B cell (primary cell): Measurements from ENCODE around the gene FBXL13. TPM values are rescaled to one million over a fixed set of nuclear protein-coding genes. Genes with fewer than 3 reads are reported as not detected.

Source experiments
- ATAC-seq: fragments of 200-7000 bp; cut with Tn5 transposase; one replicate; pipeline ENCODE4 v1.10.0; 2021; ENCODE audit warnings: low read depth, mild to moderate bottlenecking, moderate number of reproducible peaks, moderate library complexity
- CTCF ChIA-PET: fragments of 350-600 bp; sonication (Branson Sonifier 250); formaldehyde crosslinking; loops from one replicate; lab custom pipeline; 2021; ENCODE audit warnings: antibody characterized with exemption, inconsistent platforms; lab: Charles Lee
- POLR2A ChIA-PET: fragments of 350-600 bp; sonication (Branson Sonifier 250); formaldehyde crosslinking; loops from one replicate; lab custom pipeline; 2021; ENCODE audit warnings: antibody characterized with exemption; lab: Charles Lee
- DNase-seq: peaks from one replicate; pipeline ENCODE4 v3.0.0; 2013
- H2AFZ ChIP-seq: 2 replicates; pipeline ENCODE4 v1.6.1; 2012; ENCODE audit warnings: mild to moderate bottlenecking, low read depth, low read length; ENCODE audit not compliant: insufficient read depth, poor library complexity, severe bottlenecking
- H3K27ac ChIP-seq, 2 donors: 1 replicate in 1 of 2; 2 replicates in 1 of 2; pipeline ENCODE4 v1.5.1; 2012 to 2013; ENCODE audit warnings: low read length in 2 of 2, mild to moderate bottlenecking in 2 of 2, moderate library complexity in 1 of 2
- H3K27me3 ChIP-seq, 4 experiments: fragments of 200-600 bp in 1 of 4; sonication (generic) in 1 of 4; replicated peaks in 1 of 4; 1 replicate in 2 of 4; 2 replicates in 2 of 4; pipeline versions ENCODE4 v1.6.1 to v1.7.0; 2013 to 2016; ENCODE audit warnings: low read length in 3 of 4, mild to moderate bottlenecking in 2 of 4, mixed read lengths in 1 of 4, moderate library complexity in 1 of 4; ENCODE audit not compliant: insufficient read depth in 4 of 4, control insufficient read depth in 3 of 4; ENCODE audit errors: control extremely low read depth in 1 of 4
- H3K36me3 ChIP-seq, 2 experiments: replicated peaks in 1 of 2; 1 replicate in 1 of 2; 2 replicates in 1 of 2; pipeline versions ENCODE4 v1.6.1 to v1.7.1; 2013; ENCODE audit warnings: low read length in 1 of 2; ENCODE audit not compliant: insufficient read depth in 2 of 2, control insufficient read depth in 1 of 2; ENCODE audit errors: control extremely low read depth in 1 of 2, extremely low read depth in 1 of 2
- H3K4me1 ChIP-seq, 2 donors: fragments of 200-600 bp in 1 of 2; sonication (generic) in 1 of 2; 1 replicate in 1 of 2; 2 replicates in 1 of 2; pipeline versions ENCODE4 v1.5.1 to v1.6.1; 2013 to 2017; ENCODE audit warnings: low read length in 2 of 2; ENCODE audit not compliant: control insufficient read depth in 2 of 2, insufficient read depth in 2 of 2
- H3K4me2 ChIP-seq: replicated peaks from 2 replicates; pipeline ENCODE3; 2012; ENCODE audit warnings: mild to moderate bottlenecking, low read depth, low read length; ENCODE audit not compliant: poor library complexity, severe bottlenecking
- H3K4me3 ChIP-seq, 5 experiments: fragments of 200-600 bp in 1 of 5; sonication (generic) in 1 of 5; 1 replicate in 3 of 5; 2 replicates in 2 of 5; pipeline versions ENCODE4 v1.5.1 to v1.7.0; 2011 to 2016; ENCODE audit warnings: low read length in 4 of 5, mild to moderate bottlenecking in 4 of 5, low read depth in 2 of 5, control low read depth in 1 of 5, moderate library complexity in 1 of 5; ENCODE audit not compliant: insufficient read depth in 1 of 5; ENCODE audit errors: control extremely low read depth in 1 of 5, extremely low read depth in 1 of 5
- H3K79me2 ChIP-seq: fragments of 200-600 bp; sonication (generic); one replicate; pipeline ENCODE4 v1.6.0; 2016; ENCODE audit warnings: low read length; ENCODE audit not compliant: control insufficient read depth, insufficient read depth
- H3K9ac ChIP-seq: fragments of 200-600 bp; sonication (generic); 2 replicates; pipeline ENCODE4 v1.6.1; 2017; ENCODE audit warnings: mild to moderate bottlenecking, low read length, moderate library complexity
- H3K9me3 ChIP-seq, 3 donors: one replicate each; pipeline versions ENCODE4 v1.6.1 to v1.7.1; 2013; ENCODE audit warnings: low read length in 2 of 3; ENCODE audit not compliant: control insufficient read depth in 2 of 3, insufficient read depth in 1 of 3; ENCODE audit errors: control extremely low read depth in 1 of 3
- H4K20me1 ChIP-seq: 2 replicates; pipeline ENCODE4 v1.6.0; 2012; ENCODE audit warnings: mild to moderate bottlenecking, low read length; ENCODE audit not compliant: insufficient read depth, control insufficient read depth, poor library complexity, severe bottlenecking
- H3K27ac Mint-ChIP-seq: one replicate; pipeline ENCODE4 v1.8.0; 2021; ENCODE audit warnings: mixed read lengths
- H3K27me3 Mint-ChIP-seq: one replicate; pipeline ENCODE4 v1.8.0; 2021; ENCODE audit warnings: mixed read lengths
- H3K4me1 Mint-ChIP-seq: one replicate; pipeline ENCODE4 v1.8.0; 2021; ENCODE audit warnings: mixed read lengths
- H3K4me3 Mint-ChIP-seq: one replicate; pipeline ENCODE4 v1.8.0; 2021; ENCODE audit warnings: mixed read lengths
- H3K9me3 Mint-ChIP-seq: one replicate; pipeline ENCODE4 v1.8.0; 2022; ENCODE audit warnings: mixed read lengths; ENCODE audit not compliant: insufficient read depth
- EZH2 ChIP-seq: IDR thresholded peaks from 2 replicates; pipeline ENCODE4 v1.6.1; 2012; ENCODE audit warnings: borderline replicate concordance, low read depth, mild to moderate bottlenecking, moderate library complexity, low read length; ENCODE audit not compliant: insufficient read depth, poor library complexity, severe bottlenecking
- WGBS: methylation state at CpG from one replicate; pipeline ENCODE4 v1.1.5; 2013; ENCODE audit warnings: missing lambda C conversion rate; ENCODE audit not compliant: insufficient coverage; 5-methylcytosine and 5-hydroxymethylcytosine counted together
- intact Hi-C: fragments of 100-400 bp; cut with micrococcal nuclease; formaldehyde crosslinking; loops from one replicate; pipeline ENCODE4 v1.10.0; 2022
- polyA minus RNA-seq: library from RNA; depleted of rRNA, polyadenylated mRNA; stranded (reverse); fragments of >200 nt; gene quantifications from 2 replicates; pipeline ENCODE4 v1.2.3, GENCODE V29; 2012
- polyA plus RNA-seq: library from polyadenylated mRNA; depleted of rRNA; stranded (reverse); fragments of >200 nt; gene quantifications from 2 replicates; pipeline ENCODE4 v1.2.3, GENCODE V29; 2012
- total RNA-seq, 2 donors: library from RNA; stranded (reverse); fragments of 120-200 nt in 1 of 2; gene quantifications; 1 replicate in 1 of 2; 2 replicates in 1 of 2; pipeline versions ENCODE4 v1.2.3 to v1.2.4, GENCODE V29; 2013 to 2022
- TF ChIP-seq, protein P1 (sequence below): fragments of 200-600 bp; IDR thresholded peaks from one replicate; pipeline ENCODE4 v1.8.0; 2022; ENCODE audit warnings: antibody characterized with exemption, mild to moderate bottlenecking

FBXL13 gene
- total RNA-seq: 2.4 and 4.0 TPM in 2 replicates
- total RNA-seq (2013): 2.1 TPM
- 0.22 and 0.37 TPM in 2 replicates for polyA plus RNA-seq
- polyA minus RNA-seq: 0.43 and 0.86 TPM in 2 replicates

DNA sequence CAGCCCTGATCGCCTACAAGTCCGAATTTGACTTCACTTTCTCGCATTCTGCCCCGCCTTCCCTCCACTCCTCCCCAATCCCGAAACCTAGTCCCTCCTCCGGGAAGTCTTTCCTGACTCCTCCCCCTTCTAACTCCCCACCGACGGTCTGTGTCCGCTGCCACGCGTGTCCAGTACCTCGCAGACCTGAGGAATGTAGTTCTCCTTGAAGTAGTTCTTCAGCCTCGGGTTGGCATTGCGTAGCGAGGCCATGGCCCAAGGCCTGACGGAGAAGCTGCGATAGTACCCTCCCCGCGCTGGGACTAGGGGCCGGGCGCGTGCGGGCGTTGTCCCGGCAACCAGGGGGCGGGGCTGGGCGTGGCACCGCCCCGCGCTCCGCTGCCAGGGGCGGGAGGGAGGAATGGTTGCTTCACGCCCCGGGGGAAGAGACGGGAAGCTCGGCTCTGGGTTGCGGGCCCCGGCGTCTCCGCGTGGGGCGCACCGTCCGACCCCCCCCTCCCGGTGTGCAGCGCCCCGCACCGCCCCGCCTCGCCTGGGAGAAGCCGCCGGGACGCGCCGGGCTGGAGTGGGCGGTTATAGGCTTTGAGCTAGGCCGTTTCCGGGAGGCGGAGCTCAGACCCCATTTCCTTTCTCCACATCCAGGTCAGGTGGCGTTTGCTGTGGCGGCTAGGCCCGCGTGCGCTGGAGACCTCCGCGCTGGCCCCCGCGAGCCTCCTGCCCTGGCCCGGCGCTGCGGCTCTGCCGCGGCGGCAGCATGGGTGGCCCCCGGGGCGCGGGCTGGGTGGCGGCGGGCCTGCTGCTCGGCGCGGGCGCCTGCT, at the start of gene FBXL13, which contains the start of gene ARMC10:
FBXL13 (minus strand) TSS at position 278 of the 818 bp plus-strand sequence.
ARMC10 (plus strand) TSS at position 622 of the 818 bp plus-strand sequence; CDS start at position 755, 133 bp downstream.
- ChIA-PET CTCF (interaction anchor here (1.3 to 6.5 kb wide), 4 partner anchors 9 to 205 kb away, joined by 3 to 40 read pairs (median 4); no protein-coding TSS in a partner anchor), POLR2A (interaction anchor here (1.2 to 2.2 kb wide), 2 partner anchors 74 to 326 kb away, joined by 4 to 8 read pairs; partner anchors contain the start of genes FAM185A and NAPEPLD)
- Histone ChIP-seq H3K79me2 (peaks cover 31% of the 10 kb centered on the region), H3K27me3 (no peaks in the 10 kb centered on the region), H3K9me3 (no peaks in the 10 kb centered on the region), H3K4me3 (peak within 1 kb of the TSS; percentile 58 to 92 (median 79)), H3K36me3 (no peaks in the 10 kb centered on the region), H3K4me1 (peaks cover 13 to 24% of the 10 kb centered on the region in 2 donors), H3K4me2 (peak within 1 kb of the TSS; percentile 88), H3K9ac (peak within 1 kb of the TSS; percentile 73), H3K27ac (peak within 1 kb of the TSS; percentile 45 to 82), H4K20me1 (no peaks in the 10 kb centered on the region), H2AFZ (peak within 1 kb of the TSS; percentile 96)
- H3K27ac Mint-ChIP-seq: peak within 1 kb of the TSS; percentile 96
- DNase-seq (peak; percentile 96), ATAC-seq (peak; percentile 82)
- under 1% methylated on average over 83 of the region's 83 CpGs for WGBS
- H3K4me1 Mint-ChIP-seq: peaks cover 32% of the 10 kb centered on the region
- H3K27me3 Mint-ChIP-seq: no peaks in the 10 kb centered on the region
- peak within 1 kb of the TSS; percentile 97 for H3K4me3 Mint-ChIP-seq
- no peaks in the 10 kb centered on the region for H3K9me3 Mint-ChIP-seq
- intact Hi-C loops: loop anchor here (1.0 to 5.0 kb wide), 4 partner anchors 75 to 326 kb away; partner anchors contain the start of genes FAM185A, NAPEPLD, PMPCB and PSMC2
- no peak for TF ChIP-seq EZH2
- TF ChIP-seq, protein P1, sequence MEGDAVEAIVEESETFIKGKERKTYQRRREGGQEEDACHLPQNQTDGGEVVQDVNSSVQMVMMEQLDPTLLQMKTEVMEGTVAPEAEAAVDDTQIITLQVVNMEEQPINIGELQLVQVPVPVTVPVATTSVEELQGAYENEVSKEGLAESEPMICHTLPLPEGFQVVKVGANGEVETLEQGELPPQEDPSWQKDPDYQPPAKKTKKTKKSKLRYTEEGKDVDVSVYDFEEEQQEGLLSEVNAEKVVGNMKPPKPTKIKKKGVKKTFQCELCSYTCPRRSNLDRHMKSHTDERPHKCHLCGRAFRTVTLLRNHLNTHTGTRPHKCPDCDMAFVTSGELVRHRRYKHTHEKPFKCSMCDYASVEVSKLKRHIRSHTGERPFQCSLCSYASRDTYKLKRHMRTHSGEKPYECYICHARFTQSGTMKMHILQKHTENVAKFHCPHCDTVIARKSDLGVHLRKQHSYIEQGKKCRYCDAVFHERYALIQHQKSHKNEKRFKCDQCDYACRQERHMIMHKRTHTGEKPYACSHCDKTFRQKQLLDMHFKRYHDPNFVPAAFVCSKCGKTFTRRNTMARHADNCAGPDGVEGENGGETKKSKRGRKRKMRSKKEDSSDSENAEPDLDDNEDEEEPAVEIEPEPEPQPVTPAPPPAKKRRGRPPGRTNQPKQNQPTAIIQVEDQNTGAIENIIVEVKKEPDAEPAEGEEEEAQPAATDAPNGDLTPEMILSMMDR: peak; percentile 39

DNA sequence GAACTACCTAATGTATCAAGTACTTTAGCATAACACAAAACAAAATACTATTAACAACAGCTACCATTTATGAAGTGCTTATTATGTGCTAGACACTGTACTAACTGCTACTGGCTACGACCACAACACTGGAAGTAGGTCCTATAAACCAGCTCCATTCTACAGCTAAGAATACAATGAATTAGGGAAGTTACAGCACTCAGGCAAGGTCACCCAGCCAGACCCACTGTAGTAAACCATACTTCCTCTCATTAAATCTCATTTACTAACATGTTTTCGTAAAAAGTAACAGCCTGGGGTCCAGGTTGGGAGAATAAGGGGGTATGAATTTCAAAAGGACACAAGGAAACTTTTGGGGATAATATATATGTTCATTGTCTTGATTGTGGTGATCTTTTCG, 48.9 kb upstream of the FBXL13 start:
- TF ChIP-seq, protein P1: no peak
- TF ChIP-seq EZH2: no peak
- Histone ChIP-seq H3K4me1 (no peaks in the 10 kb centered on the region), H4K20me1 (no peaks in the 10 kb centered on the region), H3K9ac (no peak overlapping the region), H3K27me3 (no peaks in the 10 kb centered on the region), H3K4me3 (no peak overlapping the region), H3K9me3 (no peaks in the 10 kb centered on the region), H3K27ac (no peak overlapping the region), H3K4me2 (no peak overlapping the region), H3K79me2 (peaks cover 4% of the 10 kb centered on the region), H3K36me3 (peaks cover 12 to 51% of the 10 kb centered on the region in 2 experiments), H2AFZ (no peak overlapping the region)
- H3K4me1 Mint-ChIP-seq: no peaks in the 10 kb centered on the region
- no peak overlapping the region for H3K4me3 Mint-ChIP-seq
- no peak for DNase-seq
- no CpG with 5 or more reads among the region's 3 CpGs for WGBS
- H3K9me3 Mint-ChIP-seq: no peaks in the 10 kb centered on the region
- CTCF ChIA-PET: no interaction called here
- intact Hi-C loops: no loop called here
- no peaks in the 10 kb centered on the region for H3K27me3 Mint-ChIP-seq
- ATAC-seq: no peak
- no peak overlapping the region for H3K27ac Mint-ChIP-seq
- POLR2A ChIA-PET: no interaction called here
